NB4 (cell line): ENCODE results near the gene SCN3A.

Source experiments
- CTCF ChIP-seq: IDR thresholded peaks from one replicate; pipeline ENCODE4 v1.5.1; 2012; ENCODE audit warnings: low read depth, low read length
- POLR2A ChIP-seq: IDR thresholded peaks from 2 replicates; pipeline ENCODE4 v1.6.1; 2011; ENCODE audit warnings: mild to moderate bottlenecking; ENCODE audit not compliant: insufficient read length; ENCODE audit errors: extremely low read depth

- no peak for TF ChIP-seq CTCF
- no peak for TF ChIP-seq POLR2A
Observed at GRCh38 chr2:165237056-165237455, 33.2 kb upstream of the SCN3A start.
